LNCAP (cell line): ENCODE results near the gene FAM234A.

Source experiments
- CTCF ChIP-seq: fragments of 450-650 bp; IDR thresholded peaks from 2 replicates; pipeline ENCODE4 v1.5.1; 2017; ENCODE audit warnings: mild to moderate bottlenecking

The FAM234A gene

GRCh38 chr16:259226-259625 lies 24.6 kb downstream of the FAM234A start:
- no peak for TF ChIP-seq CTCF

DNA sequence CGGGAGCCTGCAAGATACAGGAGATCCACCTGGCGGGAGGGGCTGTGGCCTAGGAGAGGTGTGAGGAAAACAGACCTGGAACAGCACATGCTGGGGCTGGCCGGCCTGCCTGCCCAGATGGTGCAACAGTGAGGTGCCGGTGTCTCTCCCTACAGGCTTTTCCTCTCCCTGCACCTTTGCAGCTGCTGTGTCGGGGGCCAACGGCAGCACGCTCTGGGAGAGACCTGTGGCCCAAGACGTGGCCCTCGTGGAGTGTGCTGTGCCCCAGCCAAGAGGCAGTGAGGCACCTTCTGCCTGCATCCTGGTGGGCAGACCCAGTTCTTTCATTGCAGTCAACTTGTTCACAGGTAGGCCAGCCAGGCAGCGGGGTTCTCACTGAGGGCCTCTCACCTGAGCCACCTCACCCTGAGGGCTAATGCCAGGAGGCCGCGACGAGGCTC lies 25.2 kb downstream of the FAM234A start:
- TF ChIP-seq CTCF = no peak

DNA sequence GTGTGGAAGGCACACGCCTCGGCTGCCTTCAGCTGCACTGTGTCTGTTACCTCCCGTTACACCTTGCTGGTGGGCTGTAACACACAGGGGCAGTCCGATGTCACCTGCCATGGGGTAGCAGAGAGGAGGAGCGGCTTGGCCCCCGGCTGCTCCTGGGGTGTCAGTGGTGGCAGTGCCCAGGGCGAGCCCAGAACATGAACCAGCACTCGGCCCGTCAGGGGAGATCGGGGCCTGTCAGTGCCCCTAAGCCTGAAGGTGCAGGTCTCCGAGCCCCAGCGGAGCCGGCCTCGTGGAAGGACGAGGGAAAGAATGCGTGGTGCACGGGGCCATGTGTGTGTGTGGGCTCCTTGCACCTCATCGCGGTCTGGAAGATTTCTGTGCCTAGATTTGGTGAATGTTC lies 25.7 kb downstream of the FAM234A start:
- TF ChIP-seq CTCF = no peak

DNA sequence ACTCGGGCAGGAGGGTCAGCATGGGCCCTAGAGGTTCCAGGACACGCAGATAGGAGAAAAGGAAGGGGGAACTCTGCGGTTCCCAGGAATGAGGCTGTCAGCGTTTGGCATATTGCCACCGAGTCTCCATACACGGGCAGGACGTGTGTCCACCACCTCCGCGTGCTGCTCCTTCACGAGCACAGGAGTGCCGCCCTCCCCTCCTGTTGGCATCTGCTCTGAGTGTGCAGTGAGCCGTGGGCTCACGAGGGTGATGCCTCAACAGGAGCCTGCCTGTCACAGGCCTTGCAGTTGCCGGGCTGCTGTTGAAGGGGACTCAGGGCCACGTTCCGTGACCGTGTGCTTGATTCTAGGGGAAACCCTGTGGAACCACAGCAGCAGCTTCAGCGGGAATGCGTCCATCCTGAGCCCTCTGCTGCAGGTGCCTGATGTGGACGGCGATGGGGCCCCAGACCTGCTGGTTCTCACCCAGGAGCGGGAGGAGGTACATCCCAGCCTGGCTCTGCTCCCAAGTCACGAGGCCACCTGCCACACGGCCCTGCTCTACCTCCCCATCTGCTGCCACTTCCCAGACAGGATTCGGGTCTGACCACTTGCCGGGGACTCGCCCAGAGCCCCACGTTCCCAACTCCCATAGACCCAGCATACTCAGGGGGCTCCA lies 26.5 kb downstream of the FAM234A start:
- TF ChIP-seq CTCF = no peak

GRCh38 chr16:262121-262745 lies 27.6 kb downstream of the FAM234A start:
- no peak for TF ChIP-seq CTCF

DNA sequence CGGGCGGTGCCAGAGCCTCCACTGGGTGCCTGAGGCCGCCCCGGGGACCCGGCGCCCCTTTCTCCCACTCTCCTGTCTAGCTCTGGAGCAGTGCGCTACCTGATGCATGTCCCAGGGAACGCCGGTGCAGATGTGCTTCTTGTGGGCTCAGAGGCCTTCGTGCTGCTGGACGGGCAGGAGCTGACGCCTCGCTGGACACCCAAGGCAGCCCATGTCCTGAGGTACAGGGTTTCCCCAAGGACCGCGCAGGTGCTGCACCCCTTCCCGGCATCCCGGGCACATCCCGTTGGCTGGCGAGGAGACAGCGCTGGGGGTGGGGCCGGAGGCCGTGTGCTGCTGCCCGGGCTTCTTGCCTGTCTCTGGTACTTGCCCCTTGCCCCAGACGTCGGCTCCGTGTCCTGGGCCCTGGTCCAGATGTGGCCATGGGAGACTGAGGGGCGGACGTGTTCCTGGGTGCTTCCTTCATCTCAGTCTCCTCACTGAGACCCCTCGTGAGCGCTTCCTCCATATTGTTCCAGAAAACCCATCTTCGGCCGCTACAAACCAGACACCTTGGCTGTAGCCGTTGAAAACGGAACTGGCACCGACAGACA lies 28.7 kb downstream of the FAM234A start:
- TF ChIP-seq CTCF = no peak

- no peak for TF ChIP-seq CTCF
These were observed 29.3 kb downstream of the FAM234A start for GRCh38 chr16:263944-264343.
